Naive thymus-derived CD8-positive, alpha-beta T cell (primary cell): ENCODE measurements around the gene ECM1. TPM values are rescaled to one million over a fixed set of nuclear protein-coding genes. Genes with fewer than 3 reads are reported as not detected.

ENCODE experiments used
- ATAC-seq, 2 donors: fragments of 150-1000 bp; cut with Tn5 transposase in 1 of 2; sonication (Bioruptor Pico), chemical (Tn5 transposase) in 1 of 2; 1 replicate in 1 of 2; 2 replicates in 1 of 2; pipeline ENCODE4 v1.10.0; 2021; ENCODE audit warnings: mild to moderate bottlenecking in 2 of 2, moderate library complexity in 2 of 2
- POLR2A ChIA-PET: fragments of 350-600 bp; sonication (Branson Sonifier 250); formaldehyde crosslinking; loops from one replicate; lab custom pipeline; 2021; ENCODE audit warnings: antibody characterized with exemption; lab: Charles Lee
- DNase-seq, 10 donors: peaks; one replicate each; pipeline versions ENCODE4 v3.0.0 to v3.0.0-alpha.2; 2020 to 2022
- H3K27ac Mint-ChIP-seq, 10 donors: one replicate each; pipeline ENCODE4 v1.8.0; 2020 to 2022; ENCODE audit warnings: mild to moderate bottlenecking in 10 of 10, mixed read lengths in 10 of 10, moderate library complexity in 4 of 10, inconsistent platforms in 1 of 10
- H3K27me3 Mint-ChIP-seq, 5 donors: one replicate each; pipeline ENCODE4 v1.8.0; 2021 to 2022; ENCODE audit warnings: mixed read lengths in 5 of 5
- H3K36me3 Mint-ChIP-seq, 3 donors: one replicate each; pipeline ENCODE4 v1.8.0; 2020 to 2022; ENCODE audit warnings: mixed read lengths in 3 of 3, mild to moderate bottlenecking in 2 of 3, inconsistent platforms in 1 of 3
- H3K4me1 Mint-ChIP-seq, 4 donors: one replicate each; pipeline ENCODE4 v1.8.0; 2021 to 2022; ENCODE audit warnings: mixed read lengths in 4 of 4
- H3K4me3 Mint-ChIP-seq, 10 donors: one replicate each; pipeline ENCODE4 v1.8.0; 2020 to 2022; ENCODE audit warnings: mild to moderate bottlenecking in 10 of 10, mixed read lengths in 10 of 10, moderate library complexity in 6 of 10, inconsistent platforms in 1 of 10
- H3K9me3 Mint-ChIP-seq, 9 donors: one replicate each; pipeline ENCODE4 v1.8.0; 2020 to 2022; ENCODE audit warnings: mixed read lengths in 9 of 9, mild to moderate bottlenecking in 3 of 9, inconsistent platforms in 1 of 9, moderate library complexity in 1 of 9
- polyA plus RNA-seq, 3 donors: library from polyadenylated mRNA; unstranded; fragments of 300-500 nt; fragmentation: Illumina TruSeq; gene quantifications; one replicate each; pipeline ENCODE4 v1.2.3, GENCODE V29; 2021
- total RNA-seq, 8 experiments: library from RNA in 2 of 8; stranded (reverse) in 2 of 8; gene quantifications; one replicate each; pipeline ENCODE4 v1.2.3 and lab custom pipeline; 2021 to 2026

Gene ECM1
- 1 to 10 TPM; 1.5 to 1.6 TPM for total RNA-seq
- polyA plus RNA-seq = under 1 TPM in 1 of 3 donors, not detected in 2; 0.17 TPM
- 0 to 1.0 (median 0.61) reads per million in 6 experiments for total RNA-seq (lab: John Stamatoyannopoulos, UW)

GRCh38 chr1:150507912-150508864 lies at the start of gene ECM1:
Gene ECM1 (plus strand): TSS chr1:150508109. CDS start chr1:150508210, 101 bp downstream.
- peaks cover 0 to 42% (median 14%) of the 10 kb centered on the region in 3 donors for H3K36me3 Mint-ChIP-seq
- H3K27ac Mint-ChIP-seq = peak within 1 kb of the TSS in 3 of 10 donors; percentile 1 to 43 (median 39)
- DNase-seq = no peak
- peaks cover 0 to 2% (median under 1%) of the 10 kb centered on the region in 4 donors for H3K4me1 Mint-ChIP-seq
- ATAC-seq = no peak
- no peaks in the 10 kb centered on the region for H3K27me3 Mint-ChIP-seq
- POLR2A ChIA-PET = no interaction called here
- no peaks in the 10 kb centered on the region for H3K9me3 Mint-ChIP-seq
- H3K4me3 Mint-ChIP-seq = no peak within 1 kb of the TSS

DNA sequence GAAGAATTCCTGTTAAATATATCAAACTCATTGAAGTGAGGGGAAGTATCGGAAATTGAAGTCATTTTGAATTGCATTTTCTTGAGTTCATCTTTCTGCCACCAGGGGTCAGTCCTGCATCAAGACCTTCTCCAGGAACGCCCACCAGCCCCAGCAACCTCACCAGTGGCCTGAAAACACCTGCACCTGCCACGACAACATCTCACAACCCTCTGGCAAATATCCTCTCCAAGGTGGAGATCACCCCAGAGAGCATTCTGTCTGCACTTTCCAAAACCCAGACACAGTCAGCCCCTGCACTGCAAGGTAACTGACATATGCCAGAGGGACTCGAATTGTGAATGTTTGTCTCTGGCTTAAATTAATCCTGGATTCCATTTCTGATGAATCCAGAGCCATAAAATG lies 43.5 kb upstream of the ECM1 start:
- peaks cover 0 to 64% (median 8%) of the 10 kb centered on the region in 3 donors for H3K36me3 Mint-ChIP-seq
- H3K4me1 Mint-ChIP-seq = peaks cover 0 to 4% (median 2%) of the 10 kb centered on the region in 4 donors
- no peaks in the 10 kb centered on the region for H3K9me3 Mint-ChIP-seq
- POLR2A ChIA-PET = no interaction called here
- ATAC-seq = peak; percentile 84 to 85
- DNase-seq = peak; percentile 49 to 86 (median 71)
- peak overlapping the region in 4 of 10 donors; percentile 12 to 75 (median 48) for H3K27ac Mint-ChIP-seq
- H3K4me3 Mint-ChIP-seq = no peak overlapping the region
- no peaks in the 10 kb centered on the region for H3K27me3 Mint-ChIP-seq

GRCh38 chr1:150466964-150467363 lies 40.9 kb upstream of the ECM1 start:
- no peaks in the 10 kb centered on the region for H3K9me3 Mint-ChIP-seq
- H3K36me3 Mint-ChIP-seq = peaks cover 0 to 69% (median 19%) of the 10 kb centered on the region in 3 donors
- no peak overlapping the region for H3K27ac Mint-ChIP-seq
- H3K4me1 Mint-ChIP-seq = peaks cover 0 to 6% (median 4%) of the 10 kb centered on the region in 4 donors
- DNase-seq (no peak), ATAC-seq (no peak)
- no peak overlapping the region for H3K4me3 Mint-ChIP-seq
- POLR2A ChIA-PET = no interaction called here
- H3K27me3 Mint-ChIP-seq = no peaks in the 10 kb centered on the region

DNA sequence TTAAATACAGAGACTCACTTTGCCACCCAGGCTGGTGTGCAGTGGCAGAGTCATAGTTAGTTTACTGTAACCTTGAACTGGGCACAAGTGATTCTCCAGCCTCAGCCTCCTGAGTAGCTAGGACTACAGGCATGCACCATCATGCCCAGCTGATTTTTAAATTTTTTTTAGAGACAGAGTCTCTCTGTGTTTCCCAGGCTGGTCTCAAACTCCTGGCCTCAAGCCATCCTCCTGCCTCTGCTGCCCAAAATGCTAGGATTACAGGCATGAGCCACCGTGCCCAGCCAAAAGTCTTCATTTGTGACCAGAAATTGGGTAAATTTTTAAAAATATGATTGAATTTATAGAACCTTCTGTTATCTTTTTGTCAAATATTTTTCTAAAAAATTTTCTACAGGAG lies 38.6 kb upstream of the ECM1 start:
- Mint-ChIP-seq H3K27me3 (no peaks in the 10 kb centered on the region), H3K27ac (no peak overlapping the region), H3K36me3 (peaks cover 0 to 71% (median 23%) of the 10 kb centered on the region in 3 donors), H3K9me3 (no peaks in the 10 kb centered on the region), H3K4me3 (no peak overlapping the region), H3K4me1 (peaks cover 0 to 6% (median 2%) of the 10 kb centered on the region in 4 donors)
- POLR2A ChIA-PET = no interaction called here
- DNase-seq = no peak
- ATAC-seq = no peak

GRCh38 chr1:150472601-150473200 lies 35.2 kb upstream of the ECM1 start:
- H3K27me3 Mint-ChIP-seq = no peaks in the 10 kb centered on the region
- POLR2A ChIA-PET = no interaction called here
- H3K4me3 Mint-ChIP-seq = no peak overlapping the region
- peak overlapping the region in 3 of 10 donors; percentile 29 to 60 (median 29) for H3K27ac Mint-ChIP-seq
- peaks cover 0 to 10% (median 6%) of the 10 kb centered on the region in 4 donors for H3K4me1 Mint-ChIP-seq
- ATAC-seq (no peak), DNase-seq (no peak)
- H3K9me3 Mint-ChIP-seq = no peaks in the 10 kb centered on the region
- peaks cover 0 to 48% (median 21%) of the 10 kb centered on the region in 3 donors for H3K36me3 Mint-ChIP-seq

GRCh38 chr1:150473659-150474058 lies 34.2 kb upstream of the ECM1 start:
- Mint-ChIP-seq H3K4me1 (peaks cover 5 to 17% (median 9%) of the 10 kb centered on the region in 4 donors), H3K36me3 (peaks cover 0 to 42% (median 21%) of the 10 kb centered on the region in 3 donors), H3K9me3 (no peaks in the 10 kb centered on the region), H3K27me3 (no peaks in the 10 kb centered on the region), H3K27ac (peak overlapping the region in 3 of 10 donors; percentile 9 to 37 (median 37)), H3K4me3 (no peak overlapping the region)
- POLR2A ChIA-PET = no interaction called here
- ATAC-seq (no peak), DNase-seq (no peak)

DNA sequence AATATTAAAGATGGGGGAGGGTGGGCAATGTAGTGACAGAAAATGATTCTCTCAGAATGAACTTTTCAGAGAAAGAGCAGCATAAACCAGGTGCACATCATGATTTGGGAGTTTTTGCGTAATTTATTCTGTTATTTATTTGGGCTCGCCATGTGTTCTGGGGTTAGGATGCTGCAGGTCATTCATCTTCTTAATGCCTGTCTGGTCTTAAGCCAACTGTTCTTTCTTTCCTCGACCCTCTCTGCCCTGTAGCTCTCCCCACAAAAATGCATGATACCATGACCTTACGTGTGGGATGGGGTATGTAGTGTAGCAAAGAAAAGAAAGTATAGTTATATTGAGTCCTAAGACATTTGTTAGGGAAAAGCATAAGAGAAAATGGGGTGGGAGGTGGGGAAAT lies 33.0 kb upstream of the ECM1 start:
- POLR2A ChIA-PET = no interaction called here
- Mint-ChIP-seq H3K27ac (peak overlapping the region in 1 of 10 donors; percentile 9), H3K27me3 (no peaks in the 10 kb centered on the region), H3K36me3 (peaks cover 0 to 38% (median 21%) of the 10 kb centered on the region in 3 donors), H3K4me3 (no peak overlapping the region), H3K9me3 (no peaks in the 10 kb centered on the region), H3K4me1 (peaks cover 7 to 17% (median 9%) of the 10 kb centered on the region in 4 donors)
- no peak for ATAC-seq
- no peak for DNase-seq

- peak overlapping the region in 9 of 10 donors; percentile 2 to 72 (median 53) for H3K27ac Mint-ChIP-seq
- no peak for ATAC-seq
These were observed 31.2 kb upstream of the ECM1 start for GRCh38 chr1:150476754-150477153.

GRCh38 chr1:150477320-150477719 lies 30.6 kb upstream of the ECM1 start:
- peaks cover 0 to 13% (median 3%) of the 10 kb centered on the region in 3 donors for H3K36me3 Mint-ChIP-seq
- peaks cover 5 to 17% (median 9%) of the 10 kb centered on the region in 4 donors for H3K4me1 Mint-ChIP-seq
- no peak overlapping the region for H3K4me3 Mint-ChIP-seq
- peak overlapping the region; percentile 22 to 86 (median 67) for H3K27ac Mint-ChIP-seq
- POLR2A ChIA-PET = no interaction called here
- H3K9me3 Mint-ChIP-seq = no peaks in the 10 kb centered on the region
- H3K27me3 Mint-ChIP-seq = no peaks in the 10 kb centered on the region
- ATAC-seq = peak; percentile 22
- DNase-seq = no peak

More at GRCh38 chr1:150476754-150477153, 31.2 kb upstream of the ECM1 start:
- H3K27me3 Mint-ChIP-seq = no peaks in the 10 kb centered on the region
- peaks cover 0 to 19% (median 7%) of the 10 kb centered on the region in 3 donors for H3K36me3 Mint-ChIP-seq
- H3K4me3 Mint-ChIP-seq = no peak overlapping the region
- POLR2A ChIA-PET = no interaction called here
- DNase-seq = no peak
- no peaks in the 10 kb centered on the region for H3K9me3 Mint-ChIP-seq
- H3K4me1 Mint-ChIP-seq = peaks cover 6 to 17% (median 9%) of the 10 kb centered on the region in 4 donors

- Mint-ChIP-seq H3K4me1 (peaks cover 5 to 17% (median 9%) of the 10 kb centered on the region in 4 donors), H3K27ac (peak overlapping the region; percentile 13 to 86 (median 67)), H3K27me3 (no peaks in the 10 kb centered on the region), H3K4me3 (no peak overlapping the region), H3K36me3 (peaks cover 0 to 9% (median 0%) of the 10 kb centered on the region in 3 donors), H3K9me3 (no peaks in the 10 kb centered on the region)
- POLR2A ChIA-PET = no interaction called here
- DNase-seq (no peak), ATAC-seq (peak; percentile 10 to 19)
These were observed 30.2 kb upstream of the ECM1 start for GRCh38 chr1:150477733-150478132.

GRCh38 chr1:150479370-150479769 lies 28.5 kb upstream of the ECM1 start:
- Mint-ChIP-seq H3K9me3 (no peaks in the 10 kb centered on the region), H3K36me3 (peaks cover 0 to 3% (median 0%) of the 10 kb centered on the region in 3 donors), H3K27ac (peak overlapping the region in 6 of 10 donors; percentile 21 to 83 (median 46)), H3K27me3 (no peaks in the 10 kb centered on the region), H3K4me1 (peaks cover 5 to 17% (median 9%) of the 10 kb centered on the region in 4 donors), H3K4me3 (no peak overlapping the region)
- POLR2A ChIA-PET = interaction anchor here (0.7 kb wide), 1 partner anchor 268 kb away, joined by 3 read pairs; no protein-coding TSS in a partner anchor
- ATAC-seq (no peak), DNase-seq (no peak)

GRCh38 chr1:150479927-150480352 lies 28.0 kb upstream of the ECM1 start:
- ATAC-seq = no peak
- peak overlapping the region in 6 of 10 donors; percentile 13 to 75 (median 49) for H3K27ac Mint-ChIP-seq

More at GRCh38 chr1:150479927-150480352, 28.0 kb upstream of the ECM1 start:
- peaks cover 5 to 17% (median 9%) of the 10 kb centered on the region in 4 donors for H3K4me1 Mint-ChIP-seq
- H3K36me3 Mint-ChIP-seq = peaks cover 0 to 2% (median 0%) of the 10 kb centered on the region in 3 donors
- POLR2A ChIA-PET = interaction anchor here (0.7 kb wide), 1 partner anchor 268 kb away, joined by 3 read pairs; no protein-coding TSS in a partner anchor
- H3K27me3 Mint-ChIP-seq = no peaks in the 10 kb centered on the region
- H3K9me3 Mint-ChIP-seq = no peaks in the 10 kb centered on the region
- no peak overlapping the region for H3K4me3 Mint-ChIP-seq
- no peak for DNase-seq
